GM23248 (cell line): ENCODE data around the gene RBM23.

Experiments used
- EZH2 ChIP-seq: fragments of 200-600 bp; sonication (generic); IDR thresholded peaks from 2 replicates; pipeline ENCODE4 v1.6.1; 2018; ENCODE audit warnings: antibody characterized with exemption, mild to moderate bottlenecking; ENCODE audit not compliant: insufficient read depth, poor library complexity, severe bottlenecking
- EZH2phosphoT487 ChIP-seq: fragments of 200-600 bp; sonication (generic); IDR thresholded peaks from 2 replicates; pipeline ENCODE4 v1.6.1; 2018; ENCODE audit warnings: antibody characterized with exemption, moderate library complexity, mild to moderate bottlenecking, low read depth; ENCODE audit not compliant: insufficient read depth

DNA sequence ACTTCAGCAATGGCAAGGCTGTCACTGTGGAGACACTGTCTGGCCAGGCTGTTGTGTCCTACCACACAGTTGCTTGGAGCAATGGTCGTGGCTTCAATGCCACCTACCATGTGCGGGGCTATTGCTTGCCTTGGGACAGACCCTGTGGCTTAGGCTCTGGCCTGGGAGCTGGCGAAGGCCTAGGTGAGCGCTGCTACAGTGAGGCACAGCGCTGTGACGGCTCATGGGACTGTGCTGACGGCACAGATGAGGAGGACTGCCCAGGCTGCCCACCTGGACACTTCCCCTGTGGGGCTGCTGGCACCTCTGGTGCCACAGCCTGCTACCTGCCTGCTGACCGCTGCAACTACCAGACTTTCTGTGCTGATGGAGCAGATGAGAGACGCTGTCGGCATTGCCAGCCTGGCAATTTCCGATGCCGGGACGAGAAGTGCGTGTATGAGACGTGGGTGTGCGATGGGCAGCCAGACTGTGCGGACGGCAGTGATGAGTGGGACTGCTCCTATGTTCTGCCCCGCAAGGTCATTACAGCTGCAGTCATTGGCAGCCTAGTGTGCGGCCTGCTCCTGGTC lies 43.1 kb downstream of the RBM23 start:
- TF ChIP-seq EZH2phosphoT487: no peak
- TF ChIP-seq EZH2: no peak
